ENCODE results near the gene RANBP10. TPM values are rescaled to one million over a fixed set of nuclear protein-coding genes. Genes with fewer than 3 reads are reported as not detected.
"Not testable (repeated sequence)": the region's sequence is repeated elsewhere in the genome, so short reads cannot be mapped to it uniquely, and the experiment has no call there.

Gene RANBP10
- total RNA-seq, 1 donor from 2014 or later, result 14.7 TPM

GRCh38 chr16:67842509-67843342, 36.4 kb upstream of the RANBP10 start:
- no peaks in the 10 kb centered on the region for H3K9me3 ChIP-seq (replicated peaks)
- H3K4me3 ChIP-seq, result peak overlapping the region; percentile 82
- peaks cover 4% of the 10 kb centered on the region for H3K36me3 ChIP-seq
- peaks cover 57% of the 10 kb centered on the region for H3K4me1 ChIP-seq
- peak; percentile 40 for TF ChIP-seq CTCF (IDR thresholded peaks at IDR 0.05; ENCODE audit: borderline replicate concordance)
- H3K27ac ChIP-seq (replicated peaks), result peak overlapping the region; percentile 99
- peak; percentile 65 for DNase-seq
- intact Hi-C loops (cut with micrococcal nuclease), result no loop called here
- H3K27me3 ChIP-seq (ENCODE audit: low read depth), result no peaks in the 10 kb centered on the region

DNA sequence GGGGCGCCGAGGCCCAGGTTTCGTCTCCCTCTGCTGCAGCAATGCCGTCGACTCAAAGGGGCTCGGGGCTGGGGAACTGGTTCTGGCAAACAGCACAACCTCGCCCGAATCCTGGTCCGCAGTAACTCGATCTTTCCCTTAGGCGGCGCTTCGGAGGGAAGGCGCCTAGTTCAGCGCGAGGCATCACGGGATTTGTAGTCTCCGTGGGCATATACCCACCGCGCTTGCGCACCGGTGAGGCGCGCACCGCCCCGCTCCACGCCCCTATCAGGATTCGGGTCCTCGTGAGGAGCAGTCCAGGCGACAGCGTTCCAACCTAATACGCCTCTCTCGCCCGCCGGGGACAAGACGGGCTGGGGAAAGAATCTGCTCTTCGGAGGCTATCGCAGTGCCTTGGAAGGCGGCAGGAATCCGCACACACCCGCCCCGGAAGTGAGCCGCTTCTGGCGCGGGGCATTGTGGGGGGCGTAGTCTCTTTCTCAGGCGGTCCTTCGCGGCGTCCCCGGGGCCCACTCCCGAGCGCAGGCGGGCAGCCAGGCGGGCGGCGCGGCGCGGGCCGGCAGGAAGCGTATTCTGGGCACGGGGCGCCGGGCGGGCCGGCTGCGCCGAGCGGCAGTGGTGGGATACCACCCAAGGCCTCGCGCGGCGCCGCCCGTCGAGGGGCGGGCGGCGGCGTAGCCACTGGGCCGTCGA, 35.6 kb upstream of the RANBP10 start, which contains the start of gene THAP11:
TSS of gene THAP11 (plus strand) at position 505 of the 693 bp plus-strand sequence. CDS start 235 bp downstream, outside the sequence.
- Histone ChIP-seq H3K9me3 (replicated peaks) (no peaks in the 10 kb centered on the region), H3K36me3 (peaks cover 4% of the 10 kb centered on the region), H3K27ac (replicated peaks) (peak within 1 kb of the TSS; percentile 99), H3K27me3 (ENCODE audit: low read depth) (no peaks in the 10 kb centered on the region), H3K4me3 (peak within 1 kb of the TSS; percentile 82), H3K4me1 (peaks cover 49% of the 10 kb centered on the region)
- intact Hi-C loops (cut with micrococcal nuclease), result no loop called here
- peak; percentile 92 for DNase-seq
- peak; percentile 88 for TF ChIP-seq CTCF (IDR thresholded peaks at IDR 0.05; ENCODE audit: borderline replicate concordance)

- intact Hi-C loops (cut with micrococcal nuclease), result no loop called here
- Histone ChIP-seq H3K27me3 (ENCODE audit: low read depth) (no peaks in the 10 kb centered on the region), H3K27ac (replicated peaks) (peak overlapping the region; percentile 99), H3K9me3 (replicated peaks) (no peaks in the 10 kb centered on the region), H3K4me3 (peak overlapping the region; percentile 82), H3K36me3 (peaks cover 4% of the 10 kb centered on the region), H3K4me1 (peaks cover 46% of the 10 kb centered on the region)
- no peak for DNase-seq
- TF ChIP-seq CTCF (IDR thresholded peaks at IDR 0.05; ENCODE audit: borderline replicate concordance), result no peak
Measured at GRCh38 chr16:67841198-67841815, 34.9 kb upstream of the RANBP10 start.

- Histone ChIP-seq H3K9me3 (replicated peaks) (no peaks in the 10 kb centered on the region), H3K36me3 (no peaks in the 10 kb centered on the region), H3K4me3 (no peak overlapping the region), H3K27me3 (ENCODE audit: low read depth) (no peaks in the 10 kb centered on the region), H3K4me1 (peaks cover 28% of the 10 kb centered on the region), H3K27ac (replicated peaks) (no peak overlapping the region)
- DNase-seq, result no peak
- TF ChIP-seq CTCF (IDR thresholded peaks at IDR 0.05; ENCODE audit: borderline replicate concordance), result no peak
- intact Hi-C loops (cut with micrococcal nuclease), result no loop called here
Measured at GRCh38 chr16:67837811-67838210, 31.5 kb upstream of the RANBP10 start.

DNA sequence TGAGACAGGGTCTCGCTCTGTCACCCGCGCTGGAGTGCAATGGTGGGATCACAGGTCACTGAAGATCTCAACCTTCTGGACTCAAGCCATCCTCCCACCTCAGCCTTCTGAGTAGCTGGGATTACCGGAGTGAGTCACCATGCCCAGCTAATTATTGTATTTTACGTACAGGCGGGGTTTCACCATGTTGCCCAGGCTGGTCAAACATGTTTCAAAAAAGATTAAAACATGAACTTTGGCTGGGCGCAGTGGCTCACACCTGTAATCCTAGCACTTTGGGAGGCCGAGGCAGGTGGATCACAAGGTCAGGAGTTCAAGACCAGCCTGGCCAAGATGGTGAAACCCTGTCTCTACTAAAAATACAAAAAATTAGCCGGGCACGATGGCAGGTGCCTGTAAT, 30.8 kb upstream of the RANBP10 start:
- H3K36me3 ChIP-seq; H3K27ac ChIP-seq (replicated peaks); H3K27me3 ChIP-seq (ENCODE audit: low read depth); intact Hi-C loops (cut with micrococcal nuclease); H3K9me3 ChIP-seq (replicated peaks); DNase-seq; H3K4me3 ChIP-seq: not testable (repeated sequence)
- peaks cover 30% of the 10 kb centered on the region for H3K4me1 ChIP-seq
